Fibroblast of skin of right quadriceps (primary cell): ENCODE measurements around the gene SMU1.
A peak's percentile ranks its signal among the peaks of the same experiment; 100 is the strongest.
"Not testable (repeated sequence)": the region's sequence is repeated elsewhere in the genome, so short reads cannot be mapped to it uniquely, and the experiment has no call there.

Experiments
- DNase-seq: peaks from one replicate; pipeline ENCODE4 v3.0.0-alpha.2; 2013

SMU1 gene

DNA sequence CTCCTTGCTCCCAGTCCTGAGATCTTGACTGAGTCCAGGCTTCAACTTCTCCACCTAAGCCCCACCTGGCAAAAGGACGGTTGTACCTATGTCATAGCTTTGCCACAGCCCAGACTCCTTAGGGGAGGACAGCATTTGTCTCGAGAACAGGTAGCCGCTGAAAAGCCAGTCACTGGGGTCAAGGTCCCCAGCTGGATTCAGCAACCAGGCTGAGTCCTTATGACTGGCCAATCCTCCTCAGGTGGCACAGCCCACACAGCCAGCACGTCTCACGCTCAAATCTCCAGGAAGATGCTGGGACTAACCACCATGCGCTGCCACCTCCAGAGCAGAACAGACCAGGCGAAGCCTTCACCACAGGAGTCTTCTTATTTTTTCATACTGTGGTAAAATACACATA is 27.9 kb upstream of the SMU1 start:
- no peak for DNase-seq

DNA sequence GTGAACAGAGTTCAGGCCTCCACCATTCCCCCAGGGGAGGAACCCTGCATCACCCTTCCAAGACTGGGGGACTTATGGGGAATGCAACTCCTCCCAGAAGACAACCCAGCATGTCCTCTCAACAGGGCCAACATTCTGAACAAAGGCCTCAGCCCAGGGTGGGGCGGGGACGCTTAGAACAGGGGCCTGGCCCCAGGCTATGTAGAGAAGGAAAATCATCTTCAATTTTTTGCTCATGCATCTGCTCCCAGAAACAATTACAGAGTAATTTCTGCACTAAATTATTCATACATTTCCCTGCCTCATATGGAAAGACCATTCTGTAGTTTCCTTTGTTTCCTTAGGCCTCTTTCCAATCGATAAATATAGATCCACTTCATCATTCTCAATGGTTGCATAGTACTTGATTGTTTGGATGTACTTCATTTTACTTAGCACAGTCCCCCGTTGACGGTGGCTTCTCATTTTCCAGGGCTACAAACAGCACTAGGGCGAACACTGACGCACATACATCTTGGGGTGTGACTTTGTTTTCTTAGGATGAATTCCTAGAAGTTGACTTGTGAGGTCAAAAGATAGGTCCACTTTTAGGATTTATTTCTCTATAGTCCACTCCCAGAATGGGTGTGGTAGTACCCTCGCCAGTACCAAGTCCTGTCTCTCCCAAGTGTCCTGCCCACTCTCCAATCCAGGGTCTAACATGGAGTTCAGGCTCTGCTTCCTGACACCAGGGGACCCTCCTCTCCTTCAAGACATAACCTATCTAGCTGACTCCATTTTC is 27.2 kb upstream of the SMU1 start:
- DNase-seq = no peak

DNA sequence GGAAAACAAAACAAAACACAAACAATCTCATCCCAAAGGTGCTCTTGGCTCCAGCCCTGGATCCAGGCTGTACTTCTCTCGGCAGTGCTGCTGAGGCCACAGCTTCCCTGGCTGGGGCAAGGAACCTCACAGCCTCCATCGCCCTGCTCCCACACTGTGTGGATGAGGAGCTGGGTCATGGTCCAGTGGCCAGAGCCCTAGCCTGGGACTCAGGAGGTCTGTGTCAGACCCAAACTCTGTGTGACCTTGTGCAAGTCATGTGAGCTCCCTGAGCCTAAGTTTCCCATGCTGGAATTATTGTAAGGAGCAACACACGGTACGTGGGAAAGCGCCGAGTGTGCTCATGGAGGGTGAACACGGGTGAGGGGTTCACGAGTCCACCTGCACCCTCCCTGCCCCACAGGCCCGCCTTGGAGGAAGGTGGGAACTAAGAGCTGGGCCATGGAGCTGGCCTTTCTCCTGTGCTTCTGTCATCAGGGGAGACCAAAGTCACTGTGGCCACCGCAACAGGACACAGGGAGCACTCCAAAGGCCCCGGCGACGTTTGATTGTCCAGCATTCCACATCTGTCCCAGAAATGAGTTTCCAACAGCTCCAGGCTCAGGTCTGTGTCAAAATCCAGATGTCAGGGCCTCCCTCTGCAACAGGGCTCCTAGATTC is 26.2 kb upstream of the SMU1 start:
- DNase-seq = no peak

DNA sequence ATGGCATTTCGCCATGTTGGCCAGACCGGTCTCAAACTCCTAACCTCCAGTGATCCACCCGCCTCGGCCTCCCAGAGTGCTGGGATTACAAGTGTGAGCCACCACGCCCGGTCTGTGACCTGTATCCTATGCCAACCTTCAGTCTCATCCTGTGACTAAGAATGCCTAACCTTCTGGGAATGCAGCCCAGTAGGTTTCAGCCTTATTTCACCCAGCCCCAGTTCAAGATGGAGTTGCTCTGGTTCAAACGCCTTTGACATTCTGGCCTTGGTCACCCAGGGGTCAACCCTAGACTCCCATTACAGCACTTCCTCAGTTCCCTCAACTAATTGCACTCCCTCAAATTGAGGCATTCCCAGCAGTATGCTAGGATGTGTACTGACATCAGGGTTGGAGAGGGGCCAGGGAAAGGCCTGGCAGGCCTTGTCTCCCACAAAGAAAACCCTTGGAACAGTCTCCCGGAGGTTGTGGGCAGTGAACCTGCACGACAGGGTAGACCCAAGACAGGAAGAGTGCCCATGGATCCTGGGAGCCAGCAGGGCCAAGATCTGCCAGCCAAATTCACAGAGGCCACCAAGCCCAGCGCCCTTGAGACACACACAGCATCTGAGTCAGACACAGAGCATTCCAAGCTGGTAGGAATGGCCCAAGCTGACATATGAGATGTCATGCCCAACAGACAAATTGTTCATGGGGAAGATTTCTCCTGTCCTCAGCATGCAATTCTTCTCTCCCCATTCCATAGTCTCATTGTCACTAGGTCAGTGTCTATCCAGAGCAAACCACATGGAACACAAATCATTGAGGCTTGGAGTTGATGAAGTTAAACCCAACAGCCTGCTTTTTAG is 24.9 kb upstream of the SMU1 start:
- DNase-seq = peak; percentile 85

DNA sequence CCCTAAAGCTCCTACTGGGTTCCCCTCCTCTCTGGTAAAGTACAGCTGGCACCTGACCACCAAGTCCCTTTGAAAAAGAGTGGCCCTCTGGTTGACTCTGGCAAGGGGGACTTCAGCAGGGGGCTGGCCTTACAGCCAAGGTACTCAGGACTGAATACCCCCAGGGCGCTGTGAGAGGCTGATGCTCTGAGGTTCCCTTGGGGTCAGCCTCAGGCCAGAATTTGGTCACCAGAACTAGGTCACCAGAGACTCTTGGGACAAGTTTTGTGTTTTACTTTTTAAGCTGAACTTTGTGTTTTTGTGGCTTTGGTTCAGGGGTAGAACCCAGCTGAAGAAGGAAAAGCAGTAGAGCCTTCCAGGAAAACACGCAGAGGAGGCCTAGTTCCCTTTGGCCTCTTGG is 23.3 kb upstream of the SMU1 start:
- DNase-seq = no peak

DNA sequence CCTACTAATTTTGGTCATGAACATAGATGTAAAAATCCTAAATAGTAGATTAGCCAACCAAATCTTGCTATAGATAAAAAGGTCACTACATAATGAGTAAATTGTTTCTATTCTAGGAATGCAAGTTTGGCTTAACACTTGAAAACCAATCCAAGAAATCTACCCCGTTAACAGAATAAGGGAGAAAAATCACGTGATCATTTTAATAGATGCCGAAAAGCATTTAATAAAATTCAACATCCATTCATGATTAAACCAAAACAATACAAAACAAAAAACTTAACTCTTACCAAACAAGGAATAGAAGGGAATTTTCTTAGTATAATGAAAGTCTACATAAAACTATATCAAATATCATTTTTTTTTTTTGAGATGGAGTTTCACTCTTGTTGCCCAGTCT is 20.7 kb upstream of the SMU1 start:
- no peak for DNase-seq

DNA sequence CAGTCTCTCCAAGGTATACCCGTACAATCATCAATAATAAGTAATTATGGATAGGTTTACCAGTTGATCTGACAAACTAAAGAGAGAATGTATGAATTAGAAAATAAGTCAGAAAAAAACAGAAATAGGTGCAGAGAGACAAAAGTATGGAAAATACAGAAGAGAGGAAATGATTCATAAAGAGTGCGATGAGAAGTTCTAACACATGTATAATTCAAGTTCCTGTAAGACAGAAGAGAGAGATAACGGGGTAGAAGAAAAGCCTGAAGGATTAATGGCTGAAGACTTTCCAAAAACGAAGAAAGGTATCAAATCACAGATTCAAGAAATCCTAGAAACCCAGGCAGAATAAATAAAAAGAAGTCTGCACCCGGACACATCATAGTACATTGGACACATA is 16.2 kb upstream of the SMU1 start:
- DNase-seq = no peak

DNA sequence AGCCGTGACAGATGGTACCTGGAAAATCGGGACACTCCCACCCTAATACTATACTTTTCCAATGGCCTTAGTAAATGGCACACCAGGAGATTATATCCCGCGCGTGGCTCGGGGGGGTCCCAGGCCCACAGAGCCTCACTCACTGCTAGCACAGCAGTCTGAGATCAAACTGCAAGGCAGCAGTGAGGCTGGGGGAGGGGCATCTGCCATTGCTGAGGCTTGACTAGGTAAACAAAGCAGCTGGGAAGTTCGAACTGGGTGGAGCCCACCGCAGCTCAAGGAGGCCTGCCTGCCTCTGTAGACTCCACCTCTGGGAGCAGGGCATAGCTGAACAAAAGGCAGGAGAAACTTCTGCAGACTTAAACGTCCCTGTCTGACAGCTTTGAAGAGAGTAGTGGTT is 9.2 kb upstream of the SMU1 start:
- not testable (repeated sequence) for DNase-seq

DNA sequence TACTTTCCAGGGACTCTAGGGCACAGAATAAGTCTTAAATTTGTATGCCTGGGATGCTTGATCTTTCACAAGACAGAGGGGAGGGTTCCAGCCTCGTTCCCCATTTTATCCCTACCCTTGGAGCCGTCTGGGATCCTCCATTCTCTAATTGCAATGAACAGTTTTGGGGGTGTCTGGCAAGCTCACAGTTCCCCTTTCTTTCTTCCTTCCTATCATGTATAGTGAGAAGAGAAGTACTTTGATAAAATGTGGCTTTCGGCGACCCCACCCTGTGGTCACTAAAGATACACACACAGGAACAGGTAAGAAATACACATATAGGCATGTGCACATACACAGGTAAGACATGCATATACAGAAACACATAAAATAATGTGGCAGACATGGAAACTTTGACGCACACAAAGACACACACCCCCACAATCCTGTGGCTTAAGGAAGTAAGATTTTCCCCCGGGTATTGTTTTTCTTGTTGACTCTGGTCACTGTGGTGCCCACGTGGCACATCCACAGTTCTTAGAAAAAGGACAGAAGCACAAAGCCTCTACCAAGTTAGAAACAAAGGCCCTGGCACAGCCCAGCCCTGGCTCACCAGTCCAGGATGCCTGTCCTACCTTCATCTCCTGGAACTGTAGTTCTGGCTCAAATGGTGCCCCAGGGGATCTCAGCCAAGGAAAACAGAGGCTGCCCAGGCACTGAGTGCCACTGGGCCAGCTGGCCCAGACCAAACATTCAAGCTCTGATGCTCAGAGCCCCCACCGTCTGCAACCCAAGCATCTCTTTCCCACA is 6.3 kb upstream of the SMU1 start:
- DNase-seq = no peak

DNA sequence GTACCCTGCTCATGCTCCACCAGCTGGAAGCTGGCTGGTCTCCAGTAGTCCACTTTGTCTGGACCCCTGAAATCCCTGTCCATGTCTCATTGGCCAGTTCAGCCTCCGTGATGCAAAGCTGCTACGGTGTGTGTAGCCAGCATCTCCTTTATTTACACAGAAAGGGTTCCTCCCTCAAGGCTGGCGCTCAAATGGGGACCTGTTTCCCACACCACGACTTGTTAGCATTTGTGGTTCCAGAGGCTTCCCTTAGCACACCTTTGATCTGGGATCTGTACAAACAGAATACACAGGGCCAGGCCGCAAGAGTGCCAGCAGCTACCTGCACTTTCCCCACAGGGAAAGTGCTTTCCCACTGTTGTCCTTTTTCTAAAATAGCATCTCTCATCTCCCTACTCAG is 5.7 kb upstream of the SMU1 start:
- DNase-seq = no peak

DNA sequence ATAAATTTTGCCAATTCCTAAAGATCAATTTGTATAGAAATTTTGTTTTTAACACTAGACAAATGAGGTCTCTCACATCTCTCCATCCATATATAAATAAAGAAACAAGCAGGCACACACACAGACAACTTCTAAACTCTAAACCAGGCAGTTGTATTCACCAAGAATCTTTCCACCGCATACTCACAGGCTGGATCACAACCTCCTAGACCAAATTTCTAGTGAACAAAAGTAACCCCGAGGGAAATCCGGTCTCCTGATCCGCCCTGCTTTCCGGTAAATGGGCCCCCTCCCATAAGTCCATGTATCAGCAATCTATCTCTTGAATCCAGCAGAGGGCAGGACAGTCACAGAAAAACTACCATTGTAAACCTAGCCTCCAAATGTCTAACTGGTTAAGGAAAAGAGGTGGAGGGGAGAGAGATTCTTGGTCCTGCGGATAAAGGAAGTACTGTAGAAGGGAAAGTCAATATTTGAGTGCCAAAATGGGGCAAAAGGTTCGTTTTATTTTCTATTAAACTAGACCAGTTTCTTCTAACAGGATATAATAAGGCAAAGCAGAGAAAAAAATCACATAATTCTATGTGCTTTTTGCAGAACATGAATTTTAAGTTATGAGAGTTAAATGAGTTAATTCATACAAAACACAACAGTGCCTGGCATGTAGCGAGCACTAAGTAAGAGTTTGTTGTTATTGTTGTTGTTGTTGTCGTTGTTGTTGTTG is 4.8 kb upstream of the SMU1 start:
- peak; percentile 89 for DNase-seq

DNA sequence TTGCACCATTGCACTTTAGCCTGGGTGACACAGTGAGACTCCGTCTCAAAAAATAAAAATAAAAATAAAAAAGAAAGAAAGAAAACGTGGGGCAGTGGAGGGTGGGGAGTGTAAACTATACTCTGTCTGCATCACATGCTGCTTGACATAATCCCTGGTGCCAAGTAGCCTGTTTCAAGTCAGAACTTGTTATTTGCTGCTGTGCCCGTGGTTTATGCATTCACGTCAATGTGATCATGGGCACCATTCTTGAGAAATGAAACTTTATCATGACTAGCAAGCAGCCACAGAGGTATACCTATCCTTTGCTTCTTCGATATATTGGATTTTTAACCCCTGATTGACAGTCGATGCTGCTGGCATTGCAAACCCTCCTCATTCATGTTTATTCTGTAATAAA is 4.1 kb upstream of the SMU1 start:
- DNase-seq = no peak

DNA sequence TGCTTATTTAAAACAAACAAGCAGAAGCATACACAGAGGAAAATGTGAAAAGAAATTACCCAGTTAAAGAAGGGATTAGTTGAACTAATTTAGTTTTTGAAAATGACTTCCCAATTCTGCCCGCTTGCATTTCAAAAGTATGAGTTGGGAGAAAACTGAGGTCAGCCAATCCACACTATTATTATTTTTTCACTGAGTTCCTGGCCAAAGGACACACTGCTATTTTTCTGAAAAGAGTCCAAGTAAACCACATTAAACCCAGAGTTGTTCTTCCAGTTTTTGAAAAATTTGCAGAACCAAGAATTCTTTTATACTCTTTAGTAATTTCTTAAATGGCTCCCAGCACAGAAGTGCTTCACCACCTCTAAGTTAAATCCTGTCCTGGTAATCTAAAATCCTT is 7.5 kb downstream of the SMU1 start:
- no peak for DNase-seq

DNA sequence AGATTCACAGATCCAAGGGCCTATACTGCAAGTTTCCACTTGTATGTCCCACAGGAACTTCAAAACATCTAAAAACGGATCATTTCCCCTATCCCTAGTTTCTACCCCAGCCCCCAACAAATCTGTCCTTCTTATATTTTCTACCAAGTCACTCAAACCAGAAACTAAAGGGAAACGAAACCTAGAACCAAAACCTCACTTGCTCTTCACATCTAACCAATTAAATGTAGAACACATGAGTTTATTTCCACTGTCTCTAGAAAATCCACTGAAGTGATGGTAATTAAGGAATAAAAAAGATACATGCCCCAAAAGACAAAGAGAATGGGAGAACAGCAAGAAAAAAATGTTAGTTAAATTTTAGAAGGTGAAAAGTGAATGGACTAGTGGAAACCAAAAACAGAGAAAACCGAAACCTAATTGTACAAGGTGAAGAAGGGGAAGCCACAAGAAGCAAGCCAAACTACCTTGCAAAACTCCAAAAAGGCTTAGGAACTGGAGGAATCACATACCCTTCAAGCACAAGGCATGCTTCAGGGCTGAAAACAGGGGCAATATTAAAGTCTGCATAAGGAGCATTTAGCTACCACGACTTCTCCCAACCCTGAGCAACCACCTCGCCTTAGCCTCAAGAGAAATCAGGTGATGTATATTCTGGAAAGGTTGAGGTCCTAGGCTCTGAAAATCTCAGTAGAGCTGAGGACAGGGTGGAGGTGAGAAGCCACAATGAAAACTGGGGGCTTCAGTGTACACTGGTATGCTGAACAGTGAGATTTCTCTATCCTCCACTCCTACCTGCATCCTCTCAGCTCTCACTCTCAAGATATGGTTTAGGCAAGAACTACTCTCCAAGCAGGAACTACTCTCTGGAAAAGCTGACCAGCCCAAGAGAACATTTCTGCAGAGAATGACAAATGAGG is 11.1 kb downstream of the SMU1 start:
- DNase-seq = no peak

DNA sequence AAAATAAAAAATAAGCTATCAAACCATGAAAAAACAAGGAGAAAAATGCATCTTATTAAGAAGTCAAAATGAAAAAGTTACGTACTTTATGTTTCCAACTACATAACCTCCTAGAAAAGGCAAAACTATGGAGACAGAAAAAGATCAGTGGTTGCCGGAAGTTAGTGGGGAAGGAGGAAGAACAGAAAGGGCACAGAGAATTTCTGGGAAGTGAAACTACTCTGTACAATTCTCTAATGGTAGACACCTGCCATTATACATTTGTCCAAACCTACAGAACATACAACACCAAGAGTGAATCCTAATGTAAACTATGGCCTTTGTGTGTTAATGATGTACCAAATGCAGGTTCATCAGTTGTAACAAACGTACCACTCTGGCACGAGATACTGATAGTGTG is 25.3 kb downstream of the SMU1 start:
- DNase-seq = no peak

DNA sequence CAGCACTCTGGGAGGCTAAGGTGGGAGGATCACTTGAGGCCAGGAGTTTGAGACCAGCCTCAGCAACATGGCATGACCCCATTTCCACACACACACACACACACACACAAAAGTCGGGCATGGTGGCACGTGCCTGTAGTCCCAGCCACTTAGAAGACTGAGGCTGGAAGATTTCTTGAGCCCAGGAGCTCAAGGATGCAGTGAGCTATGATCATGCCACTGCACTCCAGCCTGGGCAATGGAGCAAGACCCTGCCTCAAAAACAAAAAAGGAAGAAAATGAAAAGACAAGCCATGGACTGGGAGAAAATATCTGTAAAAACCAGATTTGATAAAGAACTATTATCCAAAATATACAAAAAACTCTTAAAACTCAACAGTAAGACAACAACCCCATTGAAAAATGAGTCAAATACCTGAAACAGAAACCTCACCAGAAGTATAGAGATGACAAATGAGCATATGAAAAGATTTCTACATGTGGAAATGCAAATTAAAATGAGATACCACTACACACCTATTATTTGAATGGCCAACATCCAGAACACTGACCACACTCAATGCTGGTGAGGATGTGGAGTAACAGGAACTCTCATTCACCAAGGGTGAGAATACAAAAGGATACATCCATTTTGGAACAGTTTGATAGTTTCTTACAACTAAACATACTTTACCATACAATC is 26.7 kb downstream of the SMU1 start:
- DNase-seq = no peak

DNA sequence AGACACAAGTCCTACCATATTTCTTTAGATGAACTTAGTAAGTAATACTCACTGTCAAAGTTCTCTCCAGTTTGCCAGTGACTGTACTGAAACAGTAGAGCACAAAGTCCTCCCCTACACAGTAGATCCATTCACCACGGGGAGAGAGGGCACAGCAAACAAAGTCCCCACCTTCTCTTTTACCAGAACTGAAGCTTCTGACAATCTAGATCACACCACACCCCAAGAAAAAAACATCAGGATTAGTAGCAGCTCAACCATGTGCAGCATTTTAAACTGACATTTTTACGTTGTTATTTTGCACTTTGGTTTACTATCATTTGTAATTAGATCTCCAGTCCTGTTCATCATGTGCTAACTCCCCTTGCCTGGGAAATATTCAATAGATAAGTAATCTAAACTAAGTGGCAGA is 28.4 kb downstream of the SMU1 start:
- DNase-seq = no peak

DNA sequence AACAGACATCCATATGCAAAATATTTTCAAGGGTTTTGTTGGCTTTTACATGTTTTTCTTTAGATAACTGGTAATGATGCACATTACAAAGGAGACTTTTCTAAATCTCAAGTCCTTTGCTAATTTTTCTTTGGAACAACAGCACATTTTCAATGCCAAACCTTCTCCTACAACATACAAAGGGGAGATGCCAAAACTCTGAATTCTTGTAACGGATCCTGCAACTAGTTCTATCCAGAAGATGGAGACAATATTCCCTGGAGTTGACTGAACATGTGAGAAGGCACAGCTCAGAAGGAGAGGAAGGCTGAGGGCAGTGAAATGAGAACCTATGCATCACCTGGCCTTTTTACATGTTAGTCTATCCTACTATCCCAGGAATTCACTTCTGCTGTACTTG is 30.4 kb downstream of the SMU1 start:
- DNase-seq = no peak

DNA sequence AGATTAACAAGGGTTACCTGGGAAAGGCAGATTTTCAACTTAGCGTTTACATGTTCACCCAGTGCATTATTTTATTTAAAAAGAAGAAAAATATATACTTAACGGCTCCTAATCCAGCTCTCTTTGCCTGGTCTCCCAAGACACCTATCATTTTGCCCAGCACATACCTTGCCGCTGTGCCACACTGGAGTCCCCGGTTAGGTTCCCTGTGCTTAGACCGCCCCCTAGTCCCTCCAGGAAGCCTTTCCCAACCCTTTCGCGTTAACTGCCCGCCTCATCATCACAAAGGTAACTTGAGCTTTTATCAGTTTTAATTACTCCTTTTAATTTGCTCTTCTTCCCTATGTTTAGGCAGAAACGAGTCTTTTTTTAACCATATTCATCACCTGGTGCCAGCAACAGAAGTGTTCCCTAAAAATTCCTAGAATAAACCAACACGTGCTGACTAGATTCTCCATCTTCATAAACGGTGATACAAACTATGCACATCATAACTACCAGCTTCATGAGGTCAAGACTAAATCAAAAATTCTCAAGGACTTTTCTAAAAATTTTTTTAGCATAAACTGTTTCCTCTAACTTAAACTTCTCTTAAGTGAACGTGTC is 31.7 kb downstream of the SMU1 start:
- peak; percentile 23 for DNase-seq

DNA sequence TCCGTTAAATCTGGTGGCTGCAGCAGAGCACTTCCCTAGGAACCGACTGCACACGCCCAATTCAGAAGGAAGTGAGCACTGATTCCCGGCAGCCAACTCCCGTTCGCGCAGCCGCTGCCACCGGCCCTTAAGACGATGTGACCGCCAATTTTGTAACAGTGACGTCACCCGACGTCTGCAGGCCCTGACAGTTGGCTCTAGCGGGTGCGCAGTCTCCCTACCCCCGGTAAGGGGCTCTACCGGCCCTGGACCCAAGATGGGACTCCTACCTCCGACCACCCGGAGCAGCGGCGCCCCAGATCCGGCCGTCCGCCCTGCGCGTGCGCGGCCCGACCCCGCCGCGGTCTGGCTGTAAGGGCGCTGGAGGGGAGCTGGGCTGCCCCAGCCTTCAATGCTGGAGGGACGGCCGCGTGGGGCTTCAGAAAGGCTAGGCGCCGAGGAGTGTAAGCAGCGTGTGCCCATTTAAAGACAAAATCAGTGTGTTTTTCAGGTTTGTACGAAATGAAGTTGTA is 32.3 kb downstream of the SMU1 start:
- peak; percentile 89 for DNase-seq
